ENCODE results near the gene HAUS3. TPM values are rescaled to one million over a fixed set of nuclear protein-coding genes. Genes with fewer than 3 reads are reported as not detected.

The HAUS3 gene
- total and polyA plus RNA-seq, 2 of the 13 experiments (the other 11 are each of a cell fraction or from before 2014, with no cell fraction given), result 3.9 to 12.6 TPM

- no peaks in the 10 kb centered on the region for H3K9me3 ChIP-seq (ENCODE audit: low read length)
- peaks cover 30 to 83% of the 10 kb centered on the region in 2 experiments; a peak in 4 of 5 replicates for H3K27me3 ChIP-seq (ENCODE audit: control insufficient read depth in 1 of 2, insufficient read depth in 2 of 2, low read length in 2 of 2)
- DNase-seq (ENCODE audit: low spot score) (no peak), FAIRE-seq (no peak), ATAC-seq (no peak)
- H4K20me1 ChIP-seq (ENCODE audit: insufficient read depth, low read length), result no peaks in the 10 kb centered on the region
- H3K4me2 ChIP-seq (ENCODE audit: low read depth, low read length), result no peak overlapping the region
- H3K36me3 ChIP-seq (replicated peaks in 1 of 2; ENCODE audit: control insufficient read depth in 1 of 2, insufficient read depth in 2 of 2, low read length in 2 of 2), result no peaks in the 10 kb centered on the region
- in situ Hi-C loops (cut with HindIII; ENCODE audit: extremely low pct_ligation_motif_present, low pct_unique_long_range_greater_than_20kb) (no loop called here), intact Hi-C loops (cut with micrococcal nuclease; ENCODE audit: unreplicated experiment) (no loop called here)
- H3K27ac ChIP-seq (ENCODE audit: extremely low read length, insufficient read depth, low read length), result no peak overlapping the region
- BruUV-seq (replicated peaks), result no TSS peak
- no peak overlapping the region for H3K9ac ChIP-seq (ENCODE audit: insufficient read depth, low read depth, low read length)
- WGBS (ENCODE audit: low lambda C conversion rate), result 0% methylated on average over 2 of the region's 6 CpGs
- no peak overlapping the region for H3K4me3 ChIP-seq (replicated peaks in 1 of 3; ENCODE audit: insufficient read depth in 1 of 3, low read depth in 2 of 3, low read length in 3 of 3)
- CTCF ChIA-PET (ENCODE audit: low intra/inter-chr PET ratio, low total read pairs), result no interaction called here
- H3K79me2 ChIP-seq (ENCODE audit: insufficient read depth, low read length), result no peaks in the 10 kb centered on the region
- no peak for TF ChIP-seq PLSCR1 (CRISPR knock-in tag; IDR thresholded peaks at IDR 0.05; ENCODE audit: borderline replicate concordance)
- 0 out of 2 replicates have a peak, but pooled peaks have one; percentile 3 for TF ChIP-seq ZNF687 (CRISPR knock-in tag; IDR thresholded peaks at IDR 0.05)
- no peaks in the 10 kb centered on the region; the same call in 1 of the 2 replicates for H3K4me1 ChIP-seq (ENCODE audit: insufficient read depth, low read length)
- POLR2A ChIA-PET, result no interaction called here
- no peak overlapping the region for H2AFZ ChIP-seq (ENCODE audit: low read length)
Measured at GRCh38 chr4:2269206-2269531, 27.2 kb upstream of the HAUS3 start.

All from HepG2 (cell line).